ENCODE data around the gene LLPH. TPM values are rescaled to one million over a fixed set of nuclear protein-coding genes. Genes with fewer than 3 reads are reported as not detected.

The LLPH gene
- total and polyA plus RNA-seq, 12 donors, result 5.5 to 145 (median 33.3) TPM

DNA sequence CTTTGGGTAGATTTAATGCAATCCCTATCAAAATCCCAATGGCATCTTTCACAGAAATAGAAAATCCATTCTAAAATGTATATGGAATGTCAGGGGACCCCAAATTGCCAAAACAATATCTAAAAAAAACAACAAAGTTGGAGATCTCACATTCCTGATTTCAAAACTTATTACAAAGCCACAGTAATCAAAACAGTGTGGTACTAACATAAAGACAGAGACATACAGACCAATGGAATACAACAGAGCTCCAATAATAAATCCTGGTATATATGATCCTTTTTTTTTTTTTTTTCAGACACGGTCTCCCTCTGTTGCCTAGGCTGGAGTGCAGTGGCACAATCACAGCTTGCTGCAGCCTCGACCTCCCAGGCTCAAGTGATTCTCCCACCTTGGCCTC, 34.6 kb upstream of the LLPH start:
- Histone ChIP-seq H3K9me3 (replicated peaks in 1 of 3) (no peaks in the 10 kb centered on the region), H3K27me3 (no peaks in the 10 kb centered on the region), H3K4me3 (no peak overlapping the region), H3K4me1 (replicated peaks in 1 of 2) (peaks cover 19 to 40% of the 10 kb centered on the region in 2 donors), H3K36me3 (replicated peaks in 1 of 2) (no peaks in the 10 kb centered on the region), H3K27ac (no peak overlapping the region)
- WGBS, 4 donors, result 90 to 100% (median 98%) methylated on average over 2 of the region's 2 CpGs
- no peak for DNase-seq
- intact Hi-C loops (cut with DNase I), result no loop called here
- TF ChIP-seq POLR2A (IDR thresholded peaks at IDR 0.05), result no peak
- TF ChIP-seq, protein P1, sequence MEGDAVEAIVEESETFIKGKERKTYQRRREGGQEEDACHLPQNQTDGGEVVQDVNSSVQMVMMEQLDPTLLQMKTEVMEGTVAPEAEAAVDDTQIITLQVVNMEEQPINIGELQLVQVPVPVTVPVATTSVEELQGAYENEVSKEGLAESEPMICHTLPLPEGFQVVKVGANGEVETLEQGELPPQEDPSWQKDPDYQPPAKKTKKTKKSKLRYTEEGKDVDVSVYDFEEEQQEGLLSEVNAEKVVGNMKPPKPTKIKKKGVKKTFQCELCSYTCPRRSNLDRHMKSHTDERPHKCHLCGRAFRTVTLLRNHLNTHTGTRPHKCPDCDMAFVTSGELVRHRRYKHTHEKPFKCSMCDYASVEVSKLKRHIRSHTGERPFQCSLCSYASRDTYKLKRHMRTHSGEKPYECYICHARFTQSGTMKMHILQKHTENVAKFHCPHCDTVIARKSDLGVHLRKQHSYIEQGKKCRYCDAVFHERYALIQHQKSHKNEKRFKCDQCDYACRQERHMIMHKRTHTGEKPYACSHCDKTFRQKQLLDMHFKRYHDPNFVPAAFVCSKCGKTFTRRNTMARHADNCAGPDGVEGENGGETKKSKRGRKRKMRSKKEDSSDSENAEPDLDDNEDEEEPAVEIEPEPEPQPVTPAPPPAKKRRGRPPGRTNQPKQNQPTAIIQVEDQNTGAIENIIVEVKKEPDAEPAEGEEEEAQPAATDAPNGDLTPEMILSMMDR (IDR thresholded peaks at IDR 0.05), result no peak

DNA sequence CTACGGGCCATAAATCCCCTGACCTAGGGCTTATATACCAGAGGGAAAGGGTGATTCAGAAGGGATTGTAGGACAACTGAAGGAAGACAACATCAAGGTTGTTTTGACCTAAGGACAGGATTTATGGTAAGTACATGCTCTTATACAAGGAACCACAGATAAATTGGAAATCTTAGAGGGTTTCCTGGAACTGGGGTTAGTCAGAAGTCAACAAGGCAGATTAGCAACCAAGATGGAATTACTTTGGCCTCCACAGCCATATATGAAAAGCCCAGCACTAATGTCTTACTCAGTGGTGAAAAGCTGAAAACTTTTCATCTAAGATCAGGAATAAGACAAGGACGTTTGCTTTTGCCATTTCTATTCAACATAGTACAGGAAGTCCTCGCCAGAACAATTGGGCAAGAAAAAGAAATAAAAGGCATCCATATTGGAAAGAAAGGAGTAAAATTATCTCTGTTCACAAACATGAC, 33.8 kb upstream of the LLPH start:
- no peak for DNase-seq
- WGBS, 4 donors, result 80 to 85% (median 82%) methylated on average over 3 of the region's 3 CpGs
- Histone ChIP-seq H3K36me3 (replicated peaks in 1 of 2) (no peaks in the 10 kb centered on the region), H3K9me3 (replicated peaks in 1 of 3) (no peaks in the 10 kb centered on the region), H3K27me3 (no peaks in the 10 kb centered on the region), H3K4me3 (no peak overlapping the region), H3K4me1 (replicated peaks in 1 of 2) (peaks cover 19 to 40% of the 10 kb centered on the region in 2 donors), H3K27ac (no peak overlapping the region)
- TF ChIP-seq, protein P1 (IDR thresholded peaks at IDR 0.05), result no peak
- TF ChIP-seq POLR2A (IDR thresholded peaks at IDR 0.05), result no peak
- intact Hi-C loops (cut with DNase I), result no loop called here

DNA sequence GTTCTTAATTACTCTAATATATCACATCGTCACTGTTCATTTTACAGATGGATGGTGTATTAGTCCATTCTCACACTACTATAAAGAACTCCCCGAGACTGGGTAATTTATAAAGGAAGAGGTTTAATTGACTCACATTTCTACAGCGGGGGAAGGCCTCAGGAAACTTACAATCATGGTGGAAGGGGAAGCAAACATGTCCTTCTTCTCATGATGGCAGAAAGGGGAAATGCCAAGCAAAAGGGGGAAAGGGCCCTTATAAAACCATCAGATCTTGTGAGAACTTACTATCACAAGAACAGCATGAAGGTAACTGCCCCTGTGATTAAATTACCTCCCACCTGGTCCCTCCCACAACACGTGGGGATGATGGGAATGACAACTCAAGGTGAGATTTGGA, 32.7 kb upstream of the LLPH start:
- H3K27ac ChIP-seq, result no peak overlapping the region
- no peak for TF ChIP-seq POLR2A (IDR thresholded peaks at IDR 0.05)
- TF ChIP-seq, protein P1 (IDR thresholded peaks at IDR 0.05), result no peak
- H3K4me3 ChIP-seq, result no peak overlapping the region
- intact Hi-C loops (cut with DNase I), result no loop called here
- H3K27me3 ChIP-seq, result no peaks in the 10 kb centered on the region
- peaks cover 14 to 34% of the 10 kb centered on the region in 2 donors for H3K4me1 ChIP-seq (replicated peaks in 1 of 2)
- no peak for DNase-seq
- H3K9me3 ChIP-seq (replicated peaks in 1 of 3), result no peaks in the 10 kb centered on the region
- no peaks in the 10 kb centered on the region for H3K36me3 ChIP-seq (replicated peaks in 1 of 2)
- 61 to 77% (median 70%) methylated on average over 4 of the region's 4 CpGs for WGBS, 4 donors

DNA sequence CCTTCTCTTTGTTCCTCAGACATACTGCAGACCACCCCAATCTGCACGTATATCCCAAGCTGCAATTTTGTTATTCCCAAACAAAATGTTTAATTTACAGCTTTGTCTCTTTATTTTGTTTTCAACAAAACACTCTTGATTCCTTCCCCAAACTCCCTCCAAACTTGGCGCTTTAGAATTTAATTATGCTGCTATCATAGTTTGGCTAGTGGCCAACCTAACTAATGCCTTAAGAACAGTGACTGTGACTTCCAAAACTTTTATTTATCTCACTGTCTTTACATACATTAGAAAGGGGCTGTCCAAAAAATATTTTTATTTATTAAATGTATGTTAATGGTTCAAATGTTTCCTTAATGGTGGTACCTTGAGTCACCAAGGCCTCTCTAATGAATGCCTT, 32.2 kb upstream of the LLPH start:
- Histone ChIP-seq H3K27ac (no peak overlapping the region), H3K9me3 (replicated peaks in 1 of 3) (no peaks in the 10 kb centered on the region), H3K4me1 (replicated peaks in 1 of 2) (peaks cover 8 to 28% of the 10 kb centered on the region in 2 donors), H3K4me3 (no peak overlapping the region), H3K27me3 (no peaks in the 10 kb centered on the region), H3K36me3 (replicated peaks in 1 of 2) (no peaks in the 10 kb centered on the region)
- intact Hi-C loops (cut with DNase I), result no loop called here
- TF ChIP-seq, protein P1 (IDR thresholded peaks at IDR 0.05), result no peak
- no peak for TF ChIP-seq POLR2A (IDR thresholded peaks at IDR 0.05)
- WGBS, 4 donors, result 81 to 92% (median 86%) methylated on average over 2 of the region's 2 CpGs
- DNase-seq, result no peak
